IMR-90 (cell line): Measurements from ENCODE around the gene PBX3. TPM values are rescaled to one million over a fixed set of nuclear protein-coding genes. Genes with fewer than 3 reads are reported as not detected.

Experiments
- ATAC-seq: fragments of 200-7000 bp; cut with Tn5 transposase; 2 replicates; pipeline ENCODE4 v1.9.1; 2020; ENCODE audit warnings: low read depth, mild to moderate bottlenecking, moderate library complexity
- BruUV-seq: library from RNA; stranded (reverse); fragments of 400-500 nt; replicated peaks from 2 replicates; lab custom pipeline; 2021; lab: Mats Ljungman, UMichigan
- CTCF ChIA-PET: fragments of 300-600 bp; formaldehyde crosslinking; extraction: SDS; loops from one replicate; lab custom pipeline; 2021; ENCODE audit warnings: antibody characterized with exemption; lab: Yijun Ruan, JAX
- POLR2A ChIA-PET: fragments of 300-600 bp; sonication (Branson Sonifier 250); formaldehyde crosslinking; loops from one replicate; lab custom pipeline; 2022; ENCODE audit warnings: antibody characterized with exemption; ENCODE audit not compliant: unreplicated experiment; lab: Charles Lee
- DNase-seq: peaks from one replicate; pipeline ENCODE4 v3.0.0; 2013
- H2AFZ ChIP-seq: replicated peaks from 2 replicates; pipeline ENCODE3; 2013; ENCODE audit warnings: low read length, mild to moderate bottlenecking; ENCODE audit not compliant: poor library complexity
- H2AK5ac ChIP-seq: 2 replicates; pipeline ENCODE4 v1.6.1; 2013; ENCODE audit warnings: low read depth, low read length, inconsistent platforms
- H2AK9ac ChIP-seq: replicated peaks from 2 replicates; pipeline ENCODE3; 2013; ENCODE audit warnings: mild to moderate bottlenecking, low read depth, low read length, moderate library complexity; ENCODE audit not compliant: poor library complexity
- H2BK120ac ChIP-seq: 2 replicates; pipeline ENCODE4 v1.6.1; 2013; ENCODE audit warnings: low read depth, low read length, inconsistent platforms
- H2BK15ac ChIP-seq: 3 replicates; pipeline ENCODE4 v1.6.1; 2013; ENCODE audit warnings: low read depth, low read length, inconsistent platforms
- H2BK20ac ChIP-seq: 2 replicates; pipeline ENCODE4 v1.6.1; 2013; ENCODE audit warnings: low read depth, mild to moderate bottlenecking, inconsistent platforms, low read length, moderate library complexity
- H2BK5ac ChIP-seq: 2 replicates; pipeline ENCODE4 v1.6.1; 2013; ENCODE audit warnings: mild to moderate bottlenecking, low read depth, low read length, inconsistent platforms; ENCODE audit not compliant: poor library complexity, severe bottlenecking
- H3K14ac ChIP-seq: replicated peaks from 2 replicates; pipeline ENCODE4 v1.6.1; 2013; ENCODE audit warnings: low read depth, low read length, inconsistent platforms
- H3K18ac ChIP-seq: 2 replicates; pipeline ENCODE4 v1.6.1; 2013; ENCODE audit warnings: low read depth, low read length, control low read depth
- H3K23ac ChIP-seq: 2 replicates; pipeline ENCODE4 v1.6.1; 2013; ENCODE audit warnings: low read depth, low read length, inconsistent platforms
- H3K27ac ChIP-seq: 2 replicates; pipeline ENCODE4 v1.5.1; 2013; ENCODE audit warnings: mild to moderate bottlenecking, control low read depth, low read length; ENCODE audit not compliant: insufficient read depth
- H3K27me3 ChIP-seq: 2 replicates; pipeline ENCODE4 v1.6.1; 2013; ENCODE audit warnings: low read length; ENCODE audit not compliant: control insufficient read depth, insufficient read depth
- H3K36me3 ChIP-seq: 2 replicates; pipeline ENCODE4 v1.6.1; 2013; ENCODE audit warnings: low read length, mixed read lengths; ENCODE audit not compliant: control insufficient read depth, insufficient read depth
- H3K4ac ChIP-seq: 2 replicates; pipeline ENCODE4 v1.6.1; 2013; ENCODE audit warnings: low read depth, low read length, inconsistent platforms
- H3K4me1 ChIP-seq: 2 replicates; pipeline ENCODE4 v1.6.1; 2013; ENCODE audit warnings: low read length, mixed read lengths; ENCODE audit not compliant: control insufficient read depth, insufficient read depth
- H3K4me2 ChIP-seq: 2 replicates; pipeline ENCODE4 v1.6.1; 2013; ENCODE audit warnings: low read depth, mild to moderate bottlenecking, control low read depth, low read length, moderate library complexity
- H3K4me3 ChIP-seq: 2 replicates; pipeline ENCODE4 v1.5.1; 2013; ENCODE audit warnings: low read depth, mild to moderate bottlenecking, control low read depth, low read length, moderate library complexity; ENCODE audit not compliant: insufficient read depth
- H3K56ac ChIP-seq: 2 replicates; pipeline ENCODE4 v1.6.1; 2013; ENCODE audit warnings: low read length, inconsistent platforms; ENCODE audit not compliant: insufficient read depth; ENCODE audit errors: extremely low read depth
- H3K79me1 ChIP-seq, 2 experiments: 2 replicates each; pipeline ENCODE4 v1.6.1; 2013; ENCODE audit warnings: low read length in 2 of 2, inconsistent platforms in 1 of 2, low read depth in 1 of 2
- H3K9ac ChIP-seq: 2 replicates; pipeline ENCODE4 v1.6.1; 2013; ENCODE audit warnings: low read depth, low read length, control low read depth
- H3K9me1 ChIP-seq: 2 replicates; pipeline ENCODE4 v1.6.1; 2013; ENCODE audit warnings: low read length, inconsistent platforms; ENCODE audit not compliant: insufficient read depth
- H3K9me3 ChIP-seq: 2 replicates; pipeline ENCODE4 v1.6.1; 2013; ENCODE audit warnings: low read length; ENCODE audit not compliant: control insufficient read depth, insufficient read depth
- H4K20me1 ChIP-seq: 2 replicates; pipeline ENCODE4 v1.6.1; 2013; ENCODE audit warnings: low read length, inconsistent platforms; ENCODE audit not compliant: insufficient read depth
- H4K5ac ChIP-seq: 2 replicates; pipeline ENCODE4 v1.6.1; 2013; ENCODE audit warnings: mild to moderate bottlenecking, low read depth, low read length, control low read depth
- H4K8ac ChIP-seq, 2 experiments: 2 replicates each; pipeline ENCODE4 v1.6.1; 2013; ENCODE audit warnings: low read depth in 2 of 2, low read length in 2 of 2, control low read depth in 1 of 2, inconsistent platforms in 1 of 2
- H4K91ac ChIP-seq: 2 replicates; pipeline ENCODE4 v1.6.1; 2013; ENCODE audit warnings: low read depth, low read length, inconsistent platforms; ENCODE audit not compliant: insufficient read depth
- BHLHE40 ChIP-seq: fragments of 150-350 bp; IDR thresholded peaks from 2 replicates; pipeline ENCODE4 v1.6.1; 2016; ENCODE audit warnings: mild to moderate bottlenecking, low read depth, low read length
- CHD1 ChIP-seq: IDR thresholded peaks from 2 replicates; pipeline ENCODE4 v1.6.1; 2012; ENCODE audit warnings: low read depth, low read length, improper control_type of control experiment
- CTCF ChIP-seq: conservative IDR thresholded peaks from 2 replicates; pipeline ENCODE4 v1.5.1; 2012; ENCODE audit warnings: mild to moderate bottlenecking, low read depth, low read length, improper control_type of control experiment
- MAFK ChIP-seq: IDR thresholded peaks from 2 replicates; pipeline ENCODE4 v1.6.1; 2012; ENCODE audit warnings: low read depth, low read length, improper control_type of control experiment
- MXI1 ChIP-seq: IDR thresholded peaks from 2 replicates; pipeline ENCODE4 v1.6.1; 2012; ENCODE audit warnings: low read depth, mild to moderate bottlenecking, low read length, moderate library complexity, borderline replicate concordance
- NFE2L2 ChIP-seq: fragments of 150-350 bp; IDR thresholded peaks from 2 replicates; pipeline ENCODE4 v1.6.1; 2016; ENCODE audit warnings: low read depth, mild to moderate bottlenecking, low read length
- POLR2A ChIP-seq: IDR thresholded peaks from 2 replicates; pipeline ENCODE4 v1.6.1; 2012; ENCODE audit warnings: mild to moderate bottlenecking, low read depth, low read length
- RAD21 ChIP-seq: IDR thresholded peaks from 2 replicates; pipeline ENCODE4 v1.6.1; 2012; ENCODE audit warnings: low read length, improper control_type of control experiment
- SMC3 ChIP-seq: fragments of 150-350 bp; IDR thresholded peaks from 2 replicates; pipeline ENCODE4 v1.6.1; 2016; ENCODE audit warnings: low read depth, mild to moderate bottlenecking, antibody characterized with exemption, low read length, moderate library complexity
- WGBS, 2 experiments: methylation state at CpG; one replicate each; pipeline versions ENCODE4 v1.1.5 to v1.1.7; 2013; ENCODE audit warnings: missing lambda C conversion rate in 2 of 2; ENCODE audit not compliant: insufficient read length in 1 of 2; ENCODE audit errors: extremely low coverage in 2 of 2; 5-methylcytosine and 5-hydroxymethylcytosine counted together
- dilution Hi-C: fragments of 300-500 bp; cut with HindIII; formaldehyde crosslinking; loops from one replicate; pipeline ENCODE4 v1.14.3; 2018; ENCODE audit warnings: low sequenced_read_pairs; ENCODE audit not compliant: unreplicated experiment
- in situ Hi-C: fragments of 300-500 bp; cut with MboI; formaldehyde crosslinking; loops from 3 replicates; pipeline ENCODE4 v1.14.3; 2019; ENCODE audit warnings: low sequenced_read_pairs, inconsistent platforms, mixed read lengths
- intact Hi-C: fragments of 100-400 bp; cut with micrococcal nuclease; formaldehyde crosslinking; loops from 2 replicates; pipeline ENCODE4 v1.10.0; 2022
- polyA plus RNA-seq, 3 experiments: library from polyadenylated mRNA; depleted of rRNA; stranded (reverse); fragments of >200 nt; gene quantifications; 2 replicates each; pipeline ENCODE4 v1.2.3, GENCODE V29; 2012; ENCODE audit warnings: low replicate concordance in 1 of 3
- total RNA-seq: library from RNA; depleted of rRNA; stranded (reverse); fragments of >200 nt; gene quantifications from 2 replicates; pipeline ENCODE4 v1.2.3, GENCODE V29; 2012

Gene PBX3
- total and polyA plus RNA-seq, 2 of the 4 experiments (the other 2 are of a cell fraction): 12.0 to 15.6 TPM

GRCh38 chr9:126000731-126001580 lies 253.8 kb downstream of the PBX3 start:
- DNase-seq: no peak
- no peak overlapping the region for H4K8ac ChIP-seq
- no peaks in the 10 kb centered on the region for H3K36me3 ChIP-seq
- no peak overlapping the region for H2AK5ac ChIP-seq
- H2AFZ ChIP-seq: no peak overlapping the region
- ATAC-seq: no peak
- WGBS, 2 experiments: 67% methylated on average over 8 of the region's 23 CpGs; no CpG with 5 or more reads in 1 of the 2 experiments
- no peak overlapping the region for H4K91ac ChIP-seq
- intact Hi-C loops: no loop called here
- no peak overlapping the region for H2BK15ac ChIP-seq
- H2BK20ac ChIP-seq: no peak overlapping the region
- H3K14ac ChIP-seq: no peak overlapping the region
- H3K56ac ChIP-seq: no peak overlapping the region
- H4K20me1 ChIP-seq: no peaks in the 10 kb centered on the region
- H3K27ac ChIP-seq: no peak overlapping the region
- no peaks in the 10 kb centered on the region for H3K9me3 ChIP-seq
- POLR2A ChIA-PET: no interaction called here
- H3K4ac ChIP-seq: no peak overlapping the region
- no peak overlapping the region for H3K9ac ChIP-seq
- H3K9me1 ChIP-seq: no peaks in the 10 kb centered on the region
- no peaks in the 10 kb centered on the region for H3K79me1 ChIP-seq
- H3K4me1 ChIP-seq: no peaks in the 10 kb centered on the region
- in situ Hi-C loops: no loop called here
- no peak overlapping the region for H2AK9ac ChIP-seq
- no peak overlapping the region for H4K5ac ChIP-seq
- no TSS peak for BruUV-seq
- no peak overlapping the region for H3K4me2 ChIP-seq
- H2BK120ac ChIP-seq: no peak overlapping the region
- no peak overlapping the region for H3K18ac ChIP-seq
- TF ChIP-seq CHD1 (no peak), CTCF (no peak), BHLHE40 (no peak), RAD21 (no peak), MAFK (no peak), POLR2A (no peak), SMC3 (no peak), NFE2L2 (no peak), MXI1 (no peak)
- peaks cover 18% of the 10 kb centered on the region for H3K27me3 ChIP-seq
- H3K23ac ChIP-seq: no peak overlapping the region
- CTCF ChIA-PET: no interaction called here
- H3K4me3 ChIP-seq: no peak overlapping the region
- dilution Hi-C loops: no loop called here
- H2BK5ac ChIP-seq: no peak overlapping the region
